Karpas-422 (cell line): Measurements from ENCODE around the gene PRKCZ. TPM values are rescaled to one million over a fixed set of nuclear protein-coding genes. Genes with fewer than 3 reads are reported as not detected.

Source experiments
- DNase-seq: peaks from one replicate; pipeline ENCODE4 v3.0.0-alpha.2; 2015
- H2AFZ ChIP-seq: fragments of 200-600 bp; sonication (generic); 2 replicates; pipeline ENCODE4 v1.6.1; 2014; ENCODE audit warnings: antibody characterized with exemption, low read length, mixed read lengths
- H3K27ac ChIP-seq: fragments of 200-600 bp; sonication (generic); 2 replicates; pipeline ENCODE4 v1.5.1; 2014; ENCODE audit warnings: mild to moderate bottlenecking, low read length, moderate library complexity
- H3K27me3 ChIP-seq: fragments of 200-600 bp; sonication (generic); 2 replicates; pipeline ENCODE4 v1.6.1; 2014; ENCODE audit warnings: low read length, mixed read lengths
- H3K36me3 ChIP-seq: fragments of 200-600 bp; sonication (generic); 2 replicates; pipeline ENCODE4 v1.6.1; 2014; ENCODE audit warnings: low read length, mixed read lengths; ENCODE audit not compliant: insufficient read depth
- H3K4me1 ChIP-seq: fragments of 200-600 bp; sonication (generic); 2 replicates; pipeline ENCODE4 v1.6.1; 2014; ENCODE audit warnings: mild to moderate bottlenecking, low read length, mixed read lengths
- H3K4me2 ChIP-seq: fragments of 200-600 bp; sonication (generic); 2 replicates; pipeline ENCODE4 v1.6.1; 2014; ENCODE audit warnings: low read length, low read depth, mild to moderate bottlenecking; ENCODE audit not compliant: poor library complexity, severe bottlenecking
- H3K4me3 ChIP-seq: fragments of 200-600 bp; sonication (generic); 2 replicates; pipeline ENCODE4 v1.5.1; 2014; ENCODE audit warnings: mild to moderate bottlenecking, antibody characterized with exemption, low read length, mixed read lengths
- H3K79me2 ChIP-seq: fragments of 200-600 bp; sonication (generic); 2 replicates; pipeline ENCODE4 v1.6.1; 2014; ENCODE audit warnings: mild to moderate bottlenecking, low read length, mixed read lengths
- H3K9ac ChIP-seq: fragments of 200-600 bp; sonication (generic); 2 replicates; pipeline ENCODE4 v1.6.0; 2014; ENCODE audit warnings: low read length
- H3K9me2 ChIP-seq: fragments of 200-600 bp; sonication (generic), shearing (Covaris generic); replicated peaks from 2 replicates; pipeline ENCODE4 v1.6.0; 2014; ENCODE audit warnings: mild to moderate bottlenecking, low read length, moderate library complexity; ENCODE audit not compliant: insufficient read depth
- H3K9me3 ChIP-seq: fragments of 300-700, 200-600 bp; sonication (generic); 2 replicates; pipeline ENCODE4 v1.6.1; 2014; ENCODE audit warnings: low read length, mixed read lengths
- H4K20me1 ChIP-seq: fragments of 200-600 bp; sonication (generic); 2 replicates; pipeline ENCODE4 v1.6.1; 2014; ENCODE audit warnings: mild to moderate bottlenecking, antibody characterized with exemption, low read length, low read depth; ENCODE audit not compliant: insufficient read depth
- total RNA-seq: library from RNA; depleted of rRNA; stranded (reverse); fragments of >200 nt; shearing (Covaris generic); gene quantifications from 2 replicates; pipeline ENCODE4 v1.2.3, GENCODE V29; 2014; ENCODE audit warnings: low replicate concordance

Gene PRKCZ
- total RNA-seq, 1 experiment from 2014 or later, result not detected

- Histone ChIP-seq H3K27ac (no peak overlapping the region), H3K4me1 (no peaks in the 10 kb centered on the region), H3K9ac (no peak overlapping the region), H3K4me2 (no peak overlapping the region), H3K27me3 (no peaks in the 10 kb centered on the region), H3K36me3 (no peaks in the 10 kb centered on the region), H3K9me2 (no peaks in the 10 kb centered on the region), H3K4me3 (no peak overlapping the region), H4K20me1 (no peaks in the 10 kb centered on the region), H2AFZ (no peak overlapping the region), H3K79me2 (no peaks in the 10 kb centered on the region), H3K9me3 (no peaks in the 10 kb centered on the region)
- DNase-seq, result no peak
These were observed 36.4 kb downstream of the PRKCZ start for GRCh38 chr1:2086446-2087078.

GRCh38 chr1:2087766-2088165 is 37.6 kb downstream of the PRKCZ start:
- H3K4me3 ChIP-seq, result no peak overlapping the region
- H2AFZ ChIP-seq, result no peak overlapping the region
- DNase-seq, result no peak
- H3K79me2 ChIP-seq, result no peaks in the 10 kb centered on the region
- H3K4me2 ChIP-seq, result no peak overlapping the region
- H3K4me1 ChIP-seq, result no peaks in the 10 kb centered on the region
- no peaks in the 10 kb centered on the region for H3K27me3 ChIP-seq
- no peaks in the 10 kb centered on the region for H4K20me1 ChIP-seq
- no peak overlapping the region for H3K27ac ChIP-seq
- H3K36me3 ChIP-seq, result no peaks in the 10 kb centered on the region
- H3K9me3 ChIP-seq, result no peaks in the 10 kb centered on the region
- H3K9ac ChIP-seq, result no peak overlapping the region
- H3K9me2 ChIP-seq, result no peaks in the 10 kb centered on the region

GRCh38 chr1:2088458-2088857 is 38.2 kb downstream of the PRKCZ start:
- no peaks in the 10 kb centered on the region for H3K27me3 ChIP-seq
- H4K20me1 ChIP-seq, result no peaks in the 10 kb centered on the region
- no peaks in the 10 kb centered on the region for H3K9me3 ChIP-seq
- no peak for DNase-seq
- no peaks in the 10 kb centered on the region for H3K36me3 ChIP-seq
- H3K4me2 ChIP-seq, result no peak overlapping the region
- no peaks in the 10 kb centered on the region for H3K79me2 ChIP-seq
- H3K27ac ChIP-seq, result no peak overlapping the region
- no peak overlapping the region for H3K4me3 ChIP-seq
- no peaks in the 10 kb centered on the region for H3K4me1 ChIP-seq
- no peak overlapping the region for H3K9ac ChIP-seq
- no peak overlapping the region for H2AFZ ChIP-seq
- no peaks in the 10 kb centered on the region for H3K9me2 ChIP-seq

GRCh38 chr1:2089051-2089450 is 38.8 kb downstream of the PRKCZ start:
- Histone ChIP-seq H3K36me3 (no peaks in the 10 kb centered on the region), H3K9me2 (no peaks in the 10 kb centered on the region), H3K9me3 (no peaks in the 10 kb centered on the region), H3K27me3 (no peaks in the 10 kb centered on the region), H2AFZ (no peak overlapping the region), H3K4me1 (no peaks in the 10 kb centered on the region), H3K9ac (no peak overlapping the region), H3K79me2 (no peaks in the 10 kb centered on the region), H4K20me1 (no peaks in the 10 kb centered on the region), H3K4me2 (no peak overlapping the region), H3K4me3 (no peak overlapping the region), H3K27ac (no peak overlapping the region)
- DNase-seq, result no peak

GRCh38 chr1:2090216-2090890 is 40.1 kb downstream of the PRKCZ start:
- no peaks in the 10 kb centered on the region for H3K79me2 ChIP-seq
- no peak overlapping the region for H3K9ac ChIP-seq
- H3K4me3 ChIP-seq, result no peak overlapping the region
- H3K4me2 ChIP-seq, result no peak overlapping the region
- no peaks in the 10 kb centered on the region for H4K20me1 ChIP-seq
- H3K4me1 ChIP-seq, result no peaks in the 10 kb centered on the region
- H3K27me3 ChIP-seq, result no peaks in the 10 kb centered on the region
- no peak overlapping the region for H3K27ac ChIP-seq
- no peak overlapping the region for H2AFZ ChIP-seq
- H3K9me3 ChIP-seq, result no peaks in the 10 kb centered on the region
- no peak for DNase-seq
- H3K36me3 ChIP-seq, result no peaks in the 10 kb centered on the region
- no peaks in the 10 kb centered on the region for H3K9me2 ChIP-seq

- no peaks in the 10 kb centered on the region for H3K27me3 ChIP-seq
- no peaks in the 10 kb centered on the region; the same call in 1 of the 2 replicates for H3K9me3 ChIP-seq
- H3K36me3 ChIP-seq, result no peaks in the 10 kb centered on the region
- H3K79me2 ChIP-seq, result no peaks in the 10 kb centered on the region
- H3K9ac ChIP-seq, result no peak overlapping the region
- no peaks in the 10 kb centered on the region for H3K4me1 ChIP-seq
- H3K9me2 ChIP-seq, result no peaks in the 10 kb centered on the region
- no peak overlapping the region for H3K4me2 ChIP-seq
- no peak overlapping the region for H3K4me3 ChIP-seq
- H2AFZ ChIP-seq, result no peak overlapping the region
- H4K20me1 ChIP-seq, result no peaks in the 10 kb centered on the region
- DNase-seq, result peak; percentile 58
- H3K27ac ChIP-seq, result no peak overlapping the region
These were observed 41.7 kb downstream of the PRKCZ start for GRCh38 chr1:2091611-2092604.

GRCh38 chr1:2093055-2093454 is 42.8 kb downstream of the PRKCZ start:
- Histone ChIP-seq H4K20me1 (no peaks in the 10 kb centered on the region), H2AFZ (no peak overlapping the region), H3K9me2 (no peaks in the 10 kb centered on the region), H3K27ac (no peak overlapping the region), H3K9ac (no peak overlapping the region), H3K4me3 (no peak overlapping the region), H3K9me3 (no peaks in the 10 kb centered on the region; the same call in 1 of the 2 replicates), H3K4me2 (no peak overlapping the region), H3K27me3 (no peaks in the 10 kb centered on the region), H3K36me3 (no peaks in the 10 kb centered on the region), H3K4me1 (no peaks in the 10 kb centered on the region), H3K79me2 (no peaks in the 10 kb centered on the region)
- DNase-seq, result no peak

- no peaks in the 10 kb centered on the region for H3K27me3 ChIP-seq
- H3K9me3 ChIP-seq, result no peaks in the 10 kb centered on the region; the same call in 1 of the 2 replicates
- no peak overlapping the region for H3K4me2 ChIP-seq
- no peak overlapping the region for H3K4me3 ChIP-seq
- DNase-seq, result no peak
- H3K79me2 ChIP-seq, result no peaks in the 10 kb centered on the region
- H3K9me2 ChIP-seq, result no peaks in the 10 kb centered on the region
- H3K27ac ChIP-seq, result no peak overlapping the region
- H3K4me1 ChIP-seq, result no peaks in the 10 kb centered on the region
- H2AFZ ChIP-seq, result no peak overlapping the region
- no peaks in the 10 kb centered on the region for H4K20me1 ChIP-seq
- H3K9ac ChIP-seq, result no peak overlapping the region
- no peaks in the 10 kb centered on the region for H3K36me3 ChIP-seq
These were observed 43.4 kb downstream of the PRKCZ start for GRCh38 chr1:2093636-2094035.
